Measurements from ENCODE around the gene XIRP1.
A peak's percentile ranks its signal among the peaks of the same experiment; 100 is the strongest.

Gene XIRP1

DNA sequence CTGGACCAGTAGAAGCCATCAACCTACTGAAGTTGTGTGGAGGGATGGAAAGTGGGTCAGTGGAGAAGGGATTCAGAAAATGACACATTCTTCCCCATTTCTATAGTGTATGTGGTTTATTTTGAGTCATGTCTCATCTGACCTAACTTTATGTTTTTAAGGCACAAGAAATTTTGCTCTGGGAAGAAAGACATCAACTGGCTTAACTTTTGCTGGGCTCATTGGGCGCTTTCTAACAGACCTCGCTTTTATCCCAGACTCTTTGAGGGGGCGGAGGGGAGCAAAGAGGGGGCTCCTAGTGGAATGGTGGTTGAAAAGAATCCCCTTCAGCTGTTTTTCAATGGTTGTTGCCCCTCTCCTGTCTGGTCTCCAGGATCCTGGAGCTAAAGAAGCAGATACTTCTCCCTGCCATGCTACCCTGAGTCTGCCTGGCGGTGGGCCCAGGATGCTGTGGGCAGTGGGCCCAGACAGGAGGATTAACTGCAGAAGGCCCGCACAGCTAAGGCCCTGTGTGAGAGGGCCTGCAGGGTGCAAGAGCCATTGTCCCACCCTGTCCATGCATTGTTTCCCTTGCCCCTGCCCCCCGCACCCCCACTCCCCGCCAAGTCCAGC lies 53.5 kb downstream of the XIRP1 start:
- Histone ChIP-seq H3K4me2 (ENCODE audit: low read length) (peak overlapping the region; percentile 65), H3K9me3 (ENCODE audit: insufficient read depth, low read length) (no peaks in the 10 kb centered on the region), H3K9ac (ENCODE audit: low read length) (no peak overlapping the region), H2AFZ (ENCODE audit: low read depth, low read length) (no peak overlapping the region), H4K20me1 (ENCODE audit: insufficient read depth, low read length) (peaks cover 7% of the 10 kb centered on the region; the same call in 1 of the 2 replicates), H3K36me3 (replicated peaks; ENCODE audit: low read depth, low read length) (peaks cover 39% of the 10 kb centered on the region), H3K27me3 (ENCODE audit: low read depth, low read length) (no peaks in the 10 kb centered on the region), H3K79me2 (ENCODE audit: low read length) (no peaks in the 10 kb centered on the region), H3K27ac (ENCODE audit: low read length) (peak overlapping the region; percentile 23; the same call in 1 of the 2 replicates), H3K4me3 (ENCODE audit: low read length) (peak overlapping the region; percentile 16; the same call in 1 of the 2 replicates), H3K4me1 (ENCODE audit: low read length) (peaks cover 19% of the 10 kb centered on the region)
- no peak for TF ChIP-seq EZH2phosphoT487 (IDR thresholded peaks at IDR 0.05; ENCODE audit: low read depth)
- TF ChIP-seq, protein P1, sequence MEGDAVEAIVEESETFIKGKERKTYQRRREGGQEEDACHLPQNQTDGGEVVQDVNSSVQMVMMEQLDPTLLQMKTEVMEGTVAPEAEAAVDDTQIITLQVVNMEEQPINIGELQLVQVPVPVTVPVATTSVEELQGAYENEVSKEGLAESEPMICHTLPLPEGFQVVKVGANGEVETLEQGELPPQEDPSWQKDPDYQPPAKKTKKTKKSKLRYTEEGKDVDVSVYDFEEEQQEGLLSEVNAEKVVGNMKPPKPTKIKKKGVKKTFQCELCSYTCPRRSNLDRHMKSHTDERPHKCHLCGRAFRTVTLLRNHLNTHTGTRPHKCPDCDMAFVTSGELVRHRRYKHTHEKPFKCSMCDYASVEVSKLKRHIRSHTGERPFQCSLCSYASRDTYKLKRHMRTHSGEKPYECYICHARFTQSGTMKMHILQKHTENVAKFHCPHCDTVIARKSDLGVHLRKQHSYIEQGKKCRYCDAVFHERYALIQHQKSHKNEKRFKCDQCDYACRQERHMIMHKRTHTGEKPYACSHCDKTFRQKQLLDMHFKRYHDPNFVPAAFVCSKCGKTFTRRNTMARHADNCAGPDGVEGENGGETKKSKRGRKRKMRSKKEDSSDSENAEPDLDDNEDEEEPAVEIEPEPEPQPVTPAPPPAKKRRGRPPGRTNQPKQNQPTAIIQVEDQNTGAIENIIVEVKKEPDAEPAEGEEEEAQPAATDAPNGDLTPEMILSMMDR (IDR thresholded peaks at IDR 0.05; ENCODE audit: low read depth, low read length), result no peak

DNA sequence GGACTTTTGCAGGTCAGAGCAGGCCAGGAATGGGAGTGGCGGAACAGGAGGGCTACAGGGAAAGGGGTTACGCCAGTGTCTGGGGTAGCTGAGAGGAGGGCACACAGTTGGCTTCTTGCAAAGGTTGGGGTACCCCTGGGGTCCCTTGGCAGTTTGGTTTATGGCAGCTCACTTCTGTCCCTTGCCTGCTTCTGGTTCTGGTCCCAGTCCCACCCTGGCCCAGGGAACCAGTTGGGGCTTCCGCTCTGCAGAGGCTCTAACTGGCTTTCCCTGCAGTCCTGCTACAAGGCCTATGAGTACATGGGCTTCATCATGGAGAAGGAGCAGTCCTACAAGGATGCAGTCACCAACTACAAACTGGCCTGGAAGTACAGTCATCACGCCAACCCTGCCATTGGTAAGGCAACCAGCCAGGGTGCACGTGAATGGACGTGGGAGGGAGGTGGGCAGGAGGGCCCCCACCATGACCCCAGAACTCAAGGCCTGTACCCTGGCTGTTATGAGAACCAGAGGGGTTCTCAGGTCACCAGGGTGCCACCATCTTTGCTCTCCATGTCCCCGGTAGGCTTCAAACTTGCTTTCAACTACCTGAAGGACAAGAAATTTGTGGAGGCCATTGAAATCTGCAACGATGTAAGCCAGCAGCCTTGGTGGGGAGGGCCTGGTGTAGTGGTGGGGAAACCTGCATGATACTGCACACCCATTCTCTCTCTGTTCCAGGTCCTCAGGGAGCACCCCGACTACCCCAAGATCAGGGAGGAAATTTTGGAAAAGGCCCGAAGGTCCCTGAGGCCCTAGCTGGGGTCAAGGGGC lies 54.2 kb downstream of the XIRP1 start:
- TF ChIP-seq, protein P1 (IDR thresholded peaks at IDR 0.05; ENCODE audit: low read depth, low read length), result no peak
- TF ChIP-seq EZH2phosphoT487 (IDR thresholded peaks at IDR 0.05; ENCODE audit: low read depth), result no peak
- Histone ChIP-seq H3K9me3 (ENCODE audit: insufficient read depth, low read length) (no peaks in the 10 kb centered on the region), H3K4me2 (ENCODE audit: low read length) (peak overlapping the region; percentile 65), H3K4me3 (ENCODE audit: low read length) (no peak overlapping the region), H3K27me3 (ENCODE audit: low read depth, low read length) (no peaks in the 10 kb centered on the region), H3K9ac (ENCODE audit: low read length) (no peak overlapping the region), H4K20me1 (ENCODE audit: insufficient read depth, low read length) (peaks cover 7% of the 10 kb centered on the region; the same call in 1 of the 2 replicates), H3K36me3 (replicated peaks; ENCODE audit: low read depth, low read length) (peaks cover 31% of the 10 kb centered on the region), H3K4me1 (ENCODE audit: low read length) (peaks cover 19% of the 10 kb centered on the region), H3K79me2 (ENCODE audit: low read length) (no peaks in the 10 kb centered on the region), H3K27ac (ENCODE audit: low read length) (no peak overlapping the region), H2AFZ (ENCODE audit: low read depth, low read length) (no peak overlapping the region)

DNA sequence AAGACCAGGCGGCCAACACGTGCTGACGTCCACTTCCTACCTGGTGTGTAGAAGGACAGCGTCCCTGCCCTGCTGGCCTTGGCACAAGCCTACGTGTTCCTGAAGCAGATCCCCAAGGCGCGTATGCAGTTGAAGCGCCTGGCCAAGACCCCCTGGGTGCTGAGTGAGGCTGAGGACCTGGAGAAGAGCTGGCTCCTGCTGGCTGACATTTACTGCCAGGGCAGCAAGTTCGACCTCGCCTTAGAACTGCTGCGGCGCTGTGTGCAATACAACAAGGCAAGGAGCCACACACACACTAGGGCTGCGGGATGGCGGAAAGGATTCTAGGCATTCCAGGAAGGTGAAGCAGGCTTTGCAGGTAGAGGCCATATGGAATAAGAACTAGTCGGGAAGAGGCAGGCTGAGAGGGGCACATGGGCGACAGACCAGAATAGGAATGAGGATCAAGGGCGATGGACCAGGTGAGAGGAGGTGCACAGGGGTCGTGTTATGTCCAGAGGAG lies 54.9 kb downstream of the XIRP1 start:
- Histone ChIP-seq H3K9me3 (ENCODE audit: insufficient read depth, low read length) (no peaks in the 10 kb centered on the region), H3K9ac (ENCODE audit: low read length) (no peak overlapping the region)

More for the DNA sequence above, 54.9 kb downstream of the XIRP1 start:
- Histone ChIP-seq H2AFZ (ENCODE audit: low read depth, low read length) (no peak overlapping the region), H3K4me2 (ENCODE audit: low read length) (no peak overlapping the region), H3K4me3 (ENCODE audit: low read length) (no peak overlapping the region), H4K20me1 (ENCODE audit: insufficient read depth, low read length) (peaks cover 7% of the 10 kb centered on the region; the same call in 1 of the 2 replicates), H3K4me1 (ENCODE audit: low read length) (peaks cover 19% of the 10 kb centered on the region), H3K27me3 (ENCODE audit: low read depth, low read length) (no peaks in the 10 kb centered on the region), H3K27ac (ENCODE audit: low read length) (no peak overlapping the region), H3K79me2 (ENCODE audit: low read length) (no peaks in the 10 kb centered on the region), H3K36me3 (replicated peaks; ENCODE audit: low read depth, low read length) (peaks cover 24% of the 10 kb centered on the region)
- TF ChIP-seq, protein P1 (IDR thresholded peaks at IDR 0.05; ENCODE audit: low read depth, low read length), result no peak
- TF ChIP-seq EZH2phosphoT487 (IDR thresholded peaks at IDR 0.05; ENCODE audit: low read depth), result no peak

Measured in OCI-LY3 (cell line).